Endometrial microvascular endothelial cells (primary cell): ENCODE data around the gene LRRC8A. TPM values are rescaled to one million over a fixed set of nuclear protein-coding genes. Genes with fewer than 3 reads are reported as not detected.

Experiments used
- in situ Hi-C: cut with HindIII; loops from 2 replicates; pipeline ENCODE4 v1.10.0; 2017; ENCODE audit warnings: low sequenced_read_pairs, low pct_unique_long_range_greater_than_20kb; ENCODE audit errors: inconsistent ontology term
- total RNA-seq: library from RNA; depleted of rRNA; stranded (reverse); fragments of >200 nt; gene quantifications from one replicate; pipeline ENCODE4 v1.2.3, GENCODE V29; 2015; ENCODE audit errors: inconsistent ontology term

The LRRC8A gene
- total RNA-seq, 1 donor from 2014 or later: 91.1 TPM

- in situ Hi-C loops: no loop called here
These were observed 34.3 kb downstream of the LRRC8A start for GRCh38 chr9:128916204-128916603.

DNA sequence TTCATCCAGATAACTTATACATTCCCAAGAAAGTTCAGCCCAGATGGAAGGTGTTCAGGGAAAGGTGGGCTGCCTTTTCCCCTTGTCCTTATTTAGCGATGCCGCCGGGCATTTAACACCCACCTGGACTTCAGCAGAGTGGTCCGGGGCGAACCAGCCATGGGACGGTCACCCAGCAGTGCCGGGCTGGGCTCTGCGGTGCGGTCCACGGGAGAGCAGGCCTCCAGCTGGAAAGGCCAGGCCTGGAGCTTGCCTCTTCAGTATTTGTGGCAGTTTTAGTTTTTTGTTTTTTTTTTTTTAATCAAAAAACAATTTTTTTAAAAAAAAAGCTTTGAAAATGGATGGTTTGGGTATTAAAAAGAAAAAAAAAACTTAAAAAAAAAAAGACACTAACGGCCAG, 34.8 kb downstream of the LRRC8A start:
- in situ Hi-C loops: no loop called here

DNA sequence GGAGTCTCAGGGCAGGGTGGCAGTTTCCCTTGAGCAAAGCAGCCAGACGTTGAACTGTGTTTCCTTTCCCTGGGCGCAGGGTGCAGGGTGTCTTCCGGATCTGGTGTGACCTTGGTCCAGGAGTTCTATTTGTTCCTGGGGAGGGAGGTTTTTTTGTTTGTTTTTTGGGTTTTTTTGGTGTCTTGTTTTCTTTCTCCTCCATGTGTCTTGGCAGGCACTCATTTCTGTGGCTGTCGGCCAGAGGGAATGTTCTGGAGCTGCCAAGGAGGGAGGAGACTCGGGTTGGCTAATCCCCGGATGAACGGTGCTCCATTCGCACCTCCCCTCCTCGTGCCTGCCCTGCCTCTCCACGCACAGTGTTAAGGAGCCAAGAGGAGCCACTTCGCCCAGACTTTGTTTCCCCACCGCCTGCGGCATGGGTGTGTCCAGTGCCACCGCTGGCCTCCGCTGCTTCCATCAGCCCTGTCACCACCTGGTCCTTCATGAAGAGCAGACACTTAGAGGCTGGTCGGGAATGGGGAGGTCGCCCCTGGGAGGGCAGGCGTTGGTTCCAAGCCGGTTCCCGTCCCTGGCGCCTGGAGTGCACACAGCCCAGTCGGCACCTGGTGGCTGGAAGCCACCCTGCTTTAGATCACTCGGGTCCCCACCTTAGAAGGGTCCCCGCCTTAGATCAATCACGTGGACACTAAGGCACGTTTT, 35.4 kb downstream of the LRRC8A start:
- in situ Hi-C loops: no loop called here

- in situ Hi-C loops: no loop called here
These were observed 37.0 kb downstream of the LRRC8A start for GRCh38 chr9:128918921-128919320.

GRCh38 chr9:128919402-128920089, 37.6 kb downstream of the LRRC8A start:
- in situ Hi-C loops: no loop called here

DNA sequence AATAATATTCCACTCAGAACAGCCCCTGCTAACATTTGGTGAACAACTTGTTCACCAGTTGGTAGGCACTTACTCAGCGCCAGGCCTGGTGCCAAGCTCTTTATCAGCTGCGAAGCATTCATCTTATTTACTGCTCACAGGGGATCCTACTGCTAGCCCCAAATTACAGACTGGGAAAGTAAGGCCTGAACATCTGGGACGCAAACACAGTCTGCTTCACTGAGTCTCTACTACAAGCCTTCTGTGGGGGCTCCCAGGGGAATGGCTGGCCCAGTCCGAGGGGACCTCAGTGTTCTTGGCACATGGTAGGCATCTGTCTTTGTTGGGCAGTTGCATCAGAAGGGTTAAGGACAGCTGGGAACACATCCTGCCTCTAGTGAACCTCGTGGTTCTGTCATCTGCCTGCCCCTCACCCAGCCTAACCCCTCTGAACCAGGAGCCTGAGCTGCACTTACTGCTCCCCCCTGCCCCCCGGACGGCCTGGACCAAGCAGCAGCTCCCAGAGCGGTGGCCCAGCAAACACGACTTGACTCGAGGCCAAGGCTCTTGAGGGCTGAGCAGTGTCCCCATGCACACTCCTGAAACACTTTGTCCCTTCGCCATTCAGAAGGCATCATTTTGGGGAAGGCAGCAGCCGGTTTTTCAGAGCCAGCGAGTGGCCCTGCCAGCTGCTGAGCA, 38.6 kb downstream of the LRRC8A start, which contains the start of gene PHYHD1:
Gene PHYHD1, plus strand, starts transcription at position 602 of the 678 bp plus-strand sequence. CDS start 1,342 bp downstream, outside the sequence.
- in situ Hi-C loops: no loop called here

GRCh38 chr9:128921881-128922763, 40.2 kb downstream of the LRRC8A start:
- in situ Hi-C loops: no loop called here

- in situ Hi-C loops: no loop called here
These were observed 41.6 kb downstream of the LRRC8A start for GRCh38 chr9:128923493-128923883.

DNA sequence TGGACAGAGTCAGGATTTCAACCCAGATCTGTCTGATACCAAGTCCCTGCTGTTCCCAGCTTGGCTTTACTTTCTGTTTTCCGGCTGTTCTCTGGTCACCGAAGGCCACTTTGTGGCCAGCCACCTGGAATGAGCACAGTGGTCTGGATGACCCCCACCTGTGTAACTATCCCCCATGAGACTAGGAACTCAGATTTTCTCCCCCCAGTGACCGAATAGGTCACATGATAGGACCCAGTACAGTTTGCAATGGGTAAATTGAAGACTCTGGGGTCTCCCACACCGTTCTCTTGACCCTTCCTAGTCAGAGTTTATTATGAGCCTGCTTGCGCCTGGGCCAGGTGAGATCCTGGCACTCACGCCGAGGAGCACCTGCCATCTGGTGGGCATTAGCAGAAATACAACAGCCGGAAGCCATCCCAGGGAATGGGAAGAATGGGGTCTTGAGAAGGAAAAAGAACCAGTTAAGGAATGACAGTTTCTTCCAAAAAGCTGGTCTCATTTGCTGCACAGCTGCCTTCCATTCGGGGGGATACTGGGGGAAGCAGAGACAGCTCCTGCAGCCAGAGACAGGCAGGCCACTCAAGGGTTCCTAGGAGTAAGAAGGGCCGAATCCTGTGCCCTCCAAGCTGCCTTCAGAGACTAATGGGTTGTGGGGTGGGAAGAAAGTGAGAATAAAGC, 45.9 kb downstream of the LRRC8A start:
- in situ Hi-C loops: no loop called here

GRCh38 chr9:128928624-128929023, 46.7 kb downstream of the LRRC8A start:
- in situ Hi-C loops: no loop called here

DNA sequence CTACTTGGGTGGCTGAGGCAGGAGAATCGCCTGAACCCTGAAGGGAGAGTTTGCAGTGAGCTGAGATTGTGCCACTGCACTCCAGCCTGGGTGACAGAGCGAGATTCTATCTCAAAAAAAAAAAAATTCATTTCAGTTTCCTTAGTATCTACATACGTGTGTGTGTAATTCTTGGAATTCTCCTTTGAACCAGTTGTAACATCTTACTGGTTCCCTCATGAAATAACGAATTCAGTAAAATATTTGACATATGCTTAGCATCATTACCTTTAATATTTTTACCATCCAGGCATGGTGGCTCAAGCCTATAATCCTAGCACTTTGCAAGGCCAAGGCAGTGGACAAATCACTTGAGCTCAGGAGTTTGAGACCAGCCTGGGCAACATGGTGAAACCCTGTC, 47.6 kb downstream of the LRRC8A start:
- in situ Hi-C loops: no loop called here

- in situ Hi-C loops: no loop called here
These were observed 51.8 kb downstream of the LRRC8A start for GRCh38 chr9:128933731-128934130.

GRCh38 chr9:128936171-128936865, 54.4 kb downstream of the LRRC8A start:
- in situ Hi-C loops: no loop called here

- in situ Hi-C loops: no loop called here
These were observed 55.6 kb downstream of the LRRC8A start for GRCh38 chr9:128937310-128938165.

GRCh38 chr9:128940271-128940921, 58.5 kb downstream of the LRRC8A start:
- in situ Hi-C loops: no loop called here

DNA sequence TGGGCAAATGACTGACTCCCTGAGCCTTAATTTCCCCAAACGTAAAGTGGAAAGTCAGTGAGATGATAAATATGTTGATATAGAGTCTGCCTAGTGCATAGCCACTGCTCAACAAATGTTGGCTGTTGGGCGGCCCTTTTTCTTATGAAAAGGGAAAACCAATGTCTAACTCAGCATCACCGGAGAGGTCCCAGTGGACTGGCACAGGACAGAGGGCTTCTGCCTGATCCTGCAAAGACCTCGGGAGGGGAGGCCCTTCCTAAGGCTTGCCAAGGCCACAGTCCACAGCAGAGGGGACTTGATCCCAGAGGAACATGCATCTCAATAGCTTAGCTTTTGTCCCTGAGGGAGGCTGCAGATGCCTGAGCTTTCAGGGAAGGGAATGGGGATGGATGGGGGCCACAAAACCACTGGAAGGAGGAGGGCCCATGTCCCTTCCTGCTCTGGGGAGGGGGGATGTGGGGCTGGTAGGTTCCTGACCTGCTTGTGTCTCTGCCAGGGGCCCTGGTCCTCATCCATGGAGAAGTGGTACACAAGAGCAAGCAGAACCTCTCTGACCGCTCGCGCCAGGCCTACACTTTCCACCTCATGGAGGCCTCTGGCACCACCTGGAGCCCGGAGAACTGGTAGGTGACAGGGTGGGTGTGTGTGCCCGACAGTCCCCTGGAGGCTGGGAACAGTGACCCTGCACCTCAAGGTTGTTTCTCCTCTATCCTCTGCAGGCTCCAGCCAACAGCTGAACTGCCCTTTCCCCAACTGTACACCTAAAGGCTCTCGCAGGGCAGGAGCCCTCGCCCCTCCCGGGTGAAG, 59.2 kb downstream of the LRRC8A start:
- in situ Hi-C loops: no loop called here
